ENCODE data around the gene DCUN1D2.
"Not testable (repeated sequence)": the region's sequence is repeated elsewhere in the genome, so short reads cannot be mapped to it uniquely, and the experiment has no call there.

The DCUN1D2 gene

GRCh38 chr13:113465300-113465699, 25.2 kb downstream of the DCUN1D2 start:
- DNase-seq (ENCODE audit: low read depth, low spot score) = no peak

DNA sequence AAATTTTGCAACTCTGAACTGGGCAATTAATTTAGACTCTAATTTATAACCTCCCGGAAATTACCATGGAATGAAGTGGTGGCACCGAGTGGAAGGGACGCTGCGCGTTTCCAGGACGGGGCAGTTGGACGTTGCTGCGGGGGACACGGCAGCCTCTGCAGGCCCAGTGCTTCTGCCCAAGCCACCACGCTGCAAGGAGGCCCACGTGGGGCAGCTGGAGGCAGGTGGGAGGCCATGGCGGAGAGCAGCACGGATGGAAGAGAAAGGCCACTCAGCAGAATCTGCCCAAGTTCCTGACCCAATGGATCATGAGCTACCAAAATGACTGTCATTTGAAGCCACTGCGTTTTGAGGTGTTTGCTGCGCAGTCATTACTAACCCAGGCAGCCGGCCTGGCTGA, 26.0 kb downstream of the DCUN1D2 start:
- DNase-seq (ENCODE audit: low read depth, low spot score) = no peak

GRCh38 chr13:113461022-113461751, 29.3 kb downstream of the DCUN1D2 start:
- DNase-seq (ENCODE audit: low read depth, low spot score) = no peak

DNA sequence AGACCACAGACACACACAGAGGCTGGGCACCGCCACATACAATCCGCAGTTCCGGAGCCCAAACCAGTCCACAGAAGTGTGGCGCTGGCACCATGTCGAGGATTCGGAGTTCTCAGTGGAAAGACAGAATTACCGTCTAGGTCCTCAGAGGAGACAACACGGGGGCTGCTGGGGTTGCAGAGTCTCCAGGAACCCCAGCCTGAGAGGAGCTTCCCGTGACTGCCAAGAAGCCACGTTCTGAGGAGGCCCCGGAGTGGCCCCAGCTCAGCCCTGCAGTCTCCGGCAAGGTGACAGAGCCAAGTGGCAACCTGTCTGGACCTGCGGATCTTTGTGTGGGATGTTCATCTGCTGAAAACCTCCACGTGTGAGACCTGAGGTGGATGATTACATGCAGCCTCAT, 29.9 kb downstream of the DCUN1D2 start:
- no peak for DNase-seq (ENCODE audit: low read depth, low spot score)

- no peak for DNase-seq (ENCODE audit: low read depth, low spot score)
These were observed 30.4 kb downstream of the DCUN1D2 start for GRCh38 chr13:113460064-113460555.

DNA sequence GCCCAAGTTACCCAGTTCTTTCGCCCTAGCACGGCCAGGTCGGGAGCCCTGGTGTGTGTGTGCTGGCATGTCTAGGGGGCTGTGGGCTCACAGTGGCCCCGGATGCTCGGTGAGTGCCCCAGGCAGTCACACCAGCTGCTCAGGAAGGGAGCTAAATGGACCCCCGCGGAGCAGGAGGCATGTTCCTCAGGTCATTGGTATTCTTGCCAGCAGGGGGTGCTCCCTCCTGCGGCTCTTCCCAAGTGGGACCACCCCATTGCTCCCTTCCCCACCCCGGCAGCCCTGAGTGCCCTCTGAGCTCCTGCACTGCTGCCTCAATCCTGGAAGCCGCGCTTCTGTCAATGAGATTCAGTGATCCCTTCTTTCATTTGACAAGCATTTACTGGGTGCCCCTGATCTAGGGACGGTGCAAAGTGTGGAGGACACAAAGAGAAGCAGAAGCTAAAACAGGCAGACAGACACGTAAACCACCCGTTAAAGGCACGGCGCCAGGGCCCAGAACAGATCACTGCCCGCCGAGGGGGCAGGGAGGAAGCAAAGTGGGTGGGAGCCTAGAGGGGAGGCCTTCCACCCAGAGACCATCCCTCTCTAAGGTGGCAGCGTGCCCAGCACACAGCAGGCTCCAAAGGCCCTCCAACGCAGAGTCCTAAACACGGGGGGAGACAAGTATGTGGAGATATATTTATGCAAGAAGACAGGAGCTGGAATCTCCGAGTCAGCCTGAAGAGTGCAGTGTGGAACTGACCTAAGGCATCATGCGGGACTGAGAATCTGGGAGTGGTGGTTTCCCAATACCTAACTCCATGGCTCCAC, 32.1 kb downstream of the DCUN1D2 start:
- DNase-seq (ENCODE audit: low read depth, low spot score) = peak; percentile 88

GRCh38 chr13:113457510-113457909, 33.0 kb downstream of the DCUN1D2 start:
- peak; percentile 62 for DNase-seq (ENCODE audit: low read depth, low spot score)

GRCh38 chr13:113456116-113456702, 34.3 kb downstream of the DCUN1D2 start:
- DNase-seq (ENCODE audit: low read depth, low spot score) = no peak

GRCh38 chr13:113455384-113455783, 35.1 kb downstream of the DCUN1D2 start:
- DNase-seq (ENCODE audit: low read depth, low spot score) = no peak

GRCh38 chr13:113454936-113455335, 35.6 kb downstream of the DCUN1D2 start:
- DNase-seq (ENCODE audit: low read depth, low spot score) = no peak

DNA sequence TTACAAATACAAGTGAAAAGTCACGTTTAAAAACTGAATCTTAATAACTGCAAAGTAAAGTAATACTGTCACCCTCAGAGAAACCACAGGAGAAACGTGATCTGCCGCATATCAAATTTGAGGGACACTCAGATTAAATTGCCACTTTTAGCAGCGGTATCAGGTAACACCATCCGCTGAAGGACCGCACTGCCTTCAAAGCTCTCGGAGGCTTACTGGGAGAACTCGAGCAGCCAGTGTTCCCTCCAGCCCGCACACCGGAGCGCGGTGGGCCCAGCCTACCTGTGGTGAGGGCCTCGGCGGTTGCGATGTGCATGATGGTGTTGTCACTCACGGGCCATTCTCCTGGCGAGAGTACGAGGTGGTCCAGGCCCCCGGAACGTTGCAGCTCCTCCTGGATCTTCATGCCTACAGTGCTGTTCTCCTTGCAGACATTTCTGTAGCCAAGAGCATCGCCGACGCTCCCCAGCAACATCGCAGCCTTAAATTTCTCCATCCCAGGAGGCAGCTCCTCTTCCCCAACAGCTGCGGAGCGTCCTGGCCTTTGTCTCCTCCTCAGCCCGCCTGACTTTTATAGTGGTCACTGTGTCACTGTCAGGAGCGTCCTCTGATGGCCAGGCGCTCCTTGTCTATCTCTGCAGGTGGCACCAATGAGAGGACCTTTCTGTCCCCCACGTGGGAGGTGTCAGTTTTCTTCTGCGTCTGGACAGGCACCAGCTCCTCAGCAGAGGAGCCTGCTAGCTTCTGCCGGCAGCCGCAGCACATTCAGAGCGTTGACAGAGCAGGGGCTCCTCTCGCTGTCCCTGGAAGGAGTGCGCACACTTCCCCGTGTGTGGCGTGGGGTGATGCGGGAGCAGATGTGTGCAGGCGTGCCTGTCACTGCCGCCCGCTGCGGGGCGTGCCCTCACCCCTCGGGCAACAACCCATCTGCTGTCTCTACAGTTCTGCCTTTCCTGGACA, 37.3 kb downstream of the DCUN1D2 start, which contains the start of gene ADPRHL1:
ADPRHL1 (minus strand) TSS at position 547 of the 960 bp plus-strand sequence; CDS start at position 496, 51 bp downstream.
- no peak for DNase-seq (ENCODE audit: low read depth, low spot score)

- no peak for DNase-seq (ENCODE audit: low read depth, low spot score)
These were observed 38.0 kb downstream of the DCUN1D2 start for GRCh38 chr13:113452466-113452865.

- no peak for DNase-seq (ENCODE audit: low read depth, low spot score)
These were observed 38.5 kb downstream of the DCUN1D2 start for GRCh38 chr13:113451951-113452421.

DNA sequence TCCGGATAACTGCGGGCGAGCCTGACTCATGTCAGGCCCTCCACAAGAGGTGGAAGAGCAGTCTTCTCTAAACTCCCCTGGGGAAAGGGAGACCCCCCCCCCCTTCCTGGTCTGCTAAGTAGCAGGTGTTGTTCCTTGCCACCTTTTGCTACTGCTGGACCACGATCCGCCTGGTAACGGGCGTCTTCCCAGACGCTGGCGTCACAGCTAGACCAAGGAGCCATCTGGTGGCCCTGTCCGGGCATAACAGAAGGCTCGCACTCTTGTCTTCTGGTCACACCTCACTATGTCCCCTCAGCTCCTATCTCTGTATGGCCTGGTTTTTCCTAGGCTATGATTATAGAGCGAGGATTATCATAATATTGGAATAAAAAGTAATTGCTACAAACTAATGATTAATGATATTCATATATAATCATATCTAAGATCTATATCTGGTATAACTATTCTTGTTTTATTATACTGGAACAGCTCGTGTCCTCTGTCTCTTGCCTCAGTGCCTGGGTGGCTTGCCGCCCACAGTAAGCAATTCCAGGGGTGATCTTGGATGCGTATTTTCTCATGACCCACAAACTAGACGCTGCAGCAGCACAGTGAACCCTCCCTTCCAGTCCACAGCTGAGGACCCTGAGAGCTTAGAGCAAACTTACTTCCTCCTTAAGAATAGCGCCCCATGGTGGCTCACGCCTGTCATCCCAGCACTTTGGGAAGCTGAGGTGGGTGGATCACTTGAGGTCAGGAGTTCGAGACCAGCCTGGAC, 39.5 kb downstream of the DCUN1D2 start:
- DNase-seq (ENCODE audit: low read depth, low spot score) = peak; percentile 49

- not testable (repeated sequence) for DNase-seq (ENCODE audit: low read depth, low spot score)
These were observed 40.2 kb downstream of the DCUN1D2 start for GRCh38 chr13:113450348-113450744.

DNA sequence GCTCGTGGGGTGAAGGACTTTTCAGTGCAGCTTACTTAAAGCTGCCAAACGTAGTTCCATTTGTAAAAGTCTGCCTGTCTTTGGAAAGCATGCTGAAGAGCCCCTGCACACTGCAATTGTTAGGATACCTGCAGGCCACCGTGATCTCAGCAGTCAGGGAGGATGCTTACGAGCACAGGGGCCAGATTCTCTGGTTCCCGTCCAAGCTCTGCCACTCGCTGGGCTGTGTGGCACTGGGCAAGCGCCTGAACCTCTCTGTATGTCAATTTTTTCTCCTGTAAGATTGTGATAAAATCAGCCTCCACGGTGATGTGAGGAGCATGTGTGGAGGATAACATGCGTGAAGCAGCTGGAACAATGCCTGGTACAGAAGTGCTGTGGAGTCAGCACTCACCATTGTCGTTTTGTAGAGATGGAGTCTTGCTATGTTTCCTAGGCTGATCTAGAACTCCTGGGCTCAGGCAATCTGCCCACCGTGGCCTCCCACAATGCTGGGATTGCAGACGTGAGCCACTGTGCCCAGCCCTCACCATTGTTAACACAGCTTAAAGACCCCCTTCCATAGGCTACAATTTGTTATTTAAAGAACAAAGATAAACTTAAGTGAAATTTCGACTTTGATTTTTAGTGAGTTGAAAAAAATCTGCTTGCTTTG, 40.7 kb downstream of the DCUN1D2 start:
- DNase-seq (ENCODE audit: low read depth, low spot score) = no peak

GRCh38 chr13:113448885-113449692, 41.4 kb downstream of the DCUN1D2 start:
- DNase-seq (ENCODE audit: low read depth, low spot score) = peak; percentile 51

GRCh38 chr13:113448545-113448884, 42.0 kb downstream of the DCUN1D2 start:
- peak; percentile 67 for DNase-seq (ENCODE audit: low read depth, low spot score)

DNA sequence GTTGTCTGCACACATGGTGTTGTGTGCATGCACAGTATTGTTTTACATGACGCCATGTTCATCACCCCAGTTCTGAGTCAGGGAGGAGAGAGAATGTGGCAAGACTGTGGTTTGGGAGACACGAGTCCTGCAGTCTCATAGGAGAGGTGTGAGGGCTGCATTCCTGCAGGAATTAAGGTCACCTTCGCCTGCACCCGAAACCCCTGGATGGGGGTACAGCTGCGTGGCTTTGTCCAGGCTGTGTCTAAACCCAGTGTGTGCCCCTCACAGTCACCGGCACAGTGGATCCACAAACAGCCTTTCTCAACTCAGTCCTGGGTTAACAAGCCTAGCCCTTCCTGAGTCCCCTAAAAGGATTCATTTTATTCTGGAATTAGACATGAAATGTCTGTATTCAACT, 42.9 kb downstream of the DCUN1D2 start:
- no peak for DNase-seq (ENCODE audit: low read depth, low spot score)

Measured in ELF-1 (cell line).